K562 (cell line): Measurements from ENCODE around the gene CTSK. TPM values are rescaled to one million over a fixed set of nuclear protein-coding genes. Genes with fewer than 3 reads are reported as not detected.

Experiments
- CBX2 ChIP-seq: fragments of 200-600 bp; sonication (generic); IDR thresholded peaks from one replicate; pipeline ENCODE4 v1.6.1; 2012; ENCODE audit warnings: mild to moderate bottlenecking, low read length, inconsistent platforms; ENCODE audit not compliant: insufficient read depth, poor library complexity, severe bottlenecking
- CC2D1A ChIP-seq: fragments of 450-650 bp; IDR thresholded peaks from 2 replicates; pipeline ENCODE4 v1.6.1; 2017; ENCODE audit warnings: mild to moderate bottlenecking
- GATAD2B ChIP-seq: fragments of 450-650 bp; IDR thresholded peaks from 2 replicates; pipeline ENCODE4 v1.6.1; 2017; ENCODE audit warnings: mild to moderate bottlenecking, borderline replicate concordance
- HDGF ChIP-seq: fragments of 450-650 bp; IDR thresholded peaks from 2 replicates; pipeline ENCODE4 v1.6.1; 2016
- MECOM ChIP-seq: fragments of 250-450 bp; sonication (Bioruptor Pico); IDR thresholded peaks from 2 replicates; pipeline ENCODE4 v1.8.0; 2022; ENCODE audit warnings: inconsistent platforms
- MYBL2 ChIP-seq, 2 experiments: fragments of 450-650 bp in 1 of 2; sonication (generic) in 1 of 2; formaldehyde crosslinking in 1 of 2; IDR thresholded peaks; 2 replicates each; pipeline versions ENCODE4 v1.6.1 to v1.8.1; 2017 to 2022; ENCODE audit warnings: borderline replicate concordance in 1 of 2, inconsistent platforms in 1 of 2, low read depth in 1 of 2, mild to moderate bottlenecking in 1 of 2, missing genetic modification reagents in 1 of 2, moderate library complexity in 1 of 2
- RB1 ChIP-seq: fragments of 450-650 bp; IDR thresholded peaks from 2 replicates; pipeline ENCODE4 v1.6.1; 2017; ENCODE audit warnings: low read depth, mild to moderate bottlenecking
- SMARCA5 ChIP-seq: fragments of 450-650 bp; IDR thresholded peaks from 2 replicates; pipeline ENCODE4 v1.6.1; 2016
- XRCC4 ChIP-seq: IDR thresholded peaks from one replicate; pipeline ENCODE4 v1.6.1; 2011; ENCODE audit not compliant: insufficient read depth, insufficient read length; ENCODE audit errors: extremely low read depth
- polyA plus RNA-seq, 8 experiments: library from polyadenylated mRNA; depleted of rRNA in 4 of 8; stranded (reverse) in 5 of 8; unstranded in 3 of 8; fragments of >200 nt; fragmentation: Nextera tagmentation in 2 of 8; fragmentation: Illumina TruSeq in 1 of 8; extraction: Ambion mirVana in 2 of 8; extraction: Trizol in 1 of 8; gene quantifications; 2 replicates each; pipeline versions ENCODE4 v1.2.1 to v1.2.3, GENCODE V29; 2011 to 2014; ENCODE audit warnings: inconsistent platforms in 1 of 8, missing spikeins in 1 of 8
- total RNA-seq, 7 experiments: library from RNA; depleted of rRNA in 6 of 7; stranded (reverse); fragments of >200 nt in 6 of 7; fragmentation: Illumina TruSeq in 2 of 7; extraction: Trizol in 2 of 7; gene quantifications; 2 replicates each; pipeline versions ENCODE4 v1.2.1 to v1.2.3, GENCODE V29; 2011 to 2021; ENCODE audit warnings: low replicate concordance in 1 of 7
- TF ChIP-seq, protein P1 (sequence below): fragments of 200-400 bp; formaldehyde crosslinking; IDR thresholded peaks from 2 replicates; pipeline ENCODE4 v1.6.1; 2017; ENCODE audit warnings: mild to moderate bottlenecking, low read depth, low read length, moderate library complexity
- TF ChIP-seq, protein P2 (sequence below): fragments of 250-450 bp; sonication (Bioruptor Pico); IDR thresholded peaks from 2 replicates; pipeline ENCODE4 v1.9.0; 2021; ENCODE audit warnings: mild to moderate bottlenecking
- TF ChIP-seq, protein P3 (sequence below), 2 experiments: fragments of 150-350 bp in 1 of 2; IDR thresholded peaks; 2 replicates each; pipeline ENCODE4 v1.6.1; 2012 to 2016; ENCODE audit warnings: low read depth in 2 of 2, low read length in 2 of 2, mild to moderate bottlenecking in 1 of 2, moderate library complexity in 1 of 2
- TF ChIP-seq, protein P4 (sequence below): sonication (generic); formaldehyde crosslinking; IDR thresholded peaks from 2 replicates; pipeline ENCODE4 v1.8.0; 2022; ENCODE audit warnings: mild to moderate bottlenecking, low read depth, missing genetic modification reagents
- TF ChIP-seq, protein P5 (sequence below): sonication (generic); formaldehyde crosslinking; IDR thresholded peaks from 2 replicates; pipeline ENCODE4 v1.8.1; 2023; ENCODE audit warnings: missing genetic modification reagents, mild to moderate bottlenecking, borderline replicate concordance

Gene CTSK
- total and polyA plus RNA-seq, 9 of the 15 experiments (the other 6 are each of a cell fraction or from before 2014, with no cell fraction given): 0.84 to 2.5 (median 1.3) TPM

DNA sequence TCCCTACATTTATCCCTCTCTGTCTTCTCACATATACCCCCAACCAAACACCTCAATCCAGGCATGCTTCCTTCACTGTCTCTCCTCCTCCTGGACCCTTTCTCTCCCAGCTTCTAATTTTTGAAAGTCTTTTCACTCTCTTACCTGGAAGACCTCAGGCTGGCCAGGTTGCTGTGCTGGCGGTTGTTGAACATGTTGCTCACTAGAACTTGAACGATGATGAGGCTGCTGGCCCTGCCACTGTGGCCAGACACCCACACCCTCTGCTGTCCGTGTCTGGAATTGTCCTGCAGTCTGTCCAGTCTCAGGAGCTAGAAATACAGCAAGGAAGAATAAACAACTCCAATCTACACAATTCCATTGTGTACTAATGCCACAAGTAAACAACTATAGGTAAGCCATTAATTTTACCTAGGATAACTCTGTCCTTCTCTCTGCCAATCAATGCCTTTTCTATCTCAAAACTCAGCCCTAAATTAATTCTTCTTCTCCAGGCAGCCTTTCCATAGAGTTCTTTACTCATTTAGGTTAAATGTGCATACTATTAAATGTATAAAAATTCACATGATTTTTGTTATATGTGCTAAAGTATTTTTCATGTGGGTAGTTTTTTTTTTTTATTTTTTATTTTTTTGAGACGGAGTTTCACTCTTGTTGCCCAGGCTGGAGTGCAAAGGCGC, 5.1 kb upstream of the CTSK start (continued):
- TF ChIP-seq MYBL2 (IDR thresholded peaks at IDR 0.05; ENCODE audit: low read depth) (no peak), MYBL2 (CRISPR knock-in tag; IDR thresholded peaks at IDR 0.05; ENCODE audit: borderline replicate concordance) (no peak), RB1 (no peak; the same call in 1 of the 2 replicates), GATAD2B (no peak), CC2D1A (peak; percentile 63; the same call in 1 of the 2 replicates), SMARCA5 (no peak), HDGF (0 out of 2 replicates have a peak, but pooled peaks have one; percentile 51), CBX2 (no peak), MECOM (no peak), XRCC4 (no peak)
- TF ChIP-seq, protein P1, sequence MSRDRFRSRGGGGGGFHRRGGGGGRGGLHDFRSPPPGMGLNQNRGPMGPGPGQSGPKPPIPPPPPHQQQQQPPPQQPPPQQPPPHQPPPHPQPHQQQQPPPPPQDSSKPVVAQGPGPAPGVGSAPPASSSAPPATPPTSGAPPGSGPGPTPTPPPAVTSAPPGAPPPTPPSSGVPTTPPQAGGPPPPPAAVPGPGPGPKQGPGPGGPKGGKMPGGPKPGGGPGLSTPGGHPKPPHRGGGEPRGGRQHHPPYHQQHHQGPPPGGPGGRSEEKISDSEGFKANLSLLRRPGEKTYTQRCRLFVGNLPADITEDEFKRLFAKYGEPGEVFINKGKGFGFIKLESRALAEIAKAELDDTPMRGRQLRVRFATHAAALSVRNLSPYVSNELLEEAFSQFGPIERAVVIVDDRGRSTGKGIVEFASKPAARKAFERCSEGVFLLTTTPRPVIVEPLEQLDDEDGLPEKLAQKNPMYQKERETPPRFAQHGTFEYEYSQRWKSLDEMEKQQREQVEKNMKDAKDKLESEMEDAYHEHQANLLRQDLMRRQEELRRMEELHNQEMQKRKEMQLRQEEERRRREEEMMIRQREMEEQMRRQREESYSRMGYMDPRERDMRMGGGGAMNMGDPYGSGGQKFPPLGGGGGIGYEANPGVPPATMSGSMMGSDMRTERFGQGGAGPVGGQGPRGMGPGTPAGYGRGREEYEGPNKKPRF: no peak
- TF ChIP-seq, protein P2, sequence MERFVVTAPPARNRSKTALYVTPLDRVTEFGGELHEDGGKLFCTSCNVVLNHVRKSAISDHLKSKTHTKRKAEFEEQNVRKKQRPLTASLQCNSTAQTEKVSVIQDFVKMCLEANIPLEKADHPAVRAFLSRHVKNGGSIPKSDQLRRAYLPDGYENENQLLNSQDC (CRISPR knock-in tag): no peak
- TF ChIP-seq, protein P3, sequence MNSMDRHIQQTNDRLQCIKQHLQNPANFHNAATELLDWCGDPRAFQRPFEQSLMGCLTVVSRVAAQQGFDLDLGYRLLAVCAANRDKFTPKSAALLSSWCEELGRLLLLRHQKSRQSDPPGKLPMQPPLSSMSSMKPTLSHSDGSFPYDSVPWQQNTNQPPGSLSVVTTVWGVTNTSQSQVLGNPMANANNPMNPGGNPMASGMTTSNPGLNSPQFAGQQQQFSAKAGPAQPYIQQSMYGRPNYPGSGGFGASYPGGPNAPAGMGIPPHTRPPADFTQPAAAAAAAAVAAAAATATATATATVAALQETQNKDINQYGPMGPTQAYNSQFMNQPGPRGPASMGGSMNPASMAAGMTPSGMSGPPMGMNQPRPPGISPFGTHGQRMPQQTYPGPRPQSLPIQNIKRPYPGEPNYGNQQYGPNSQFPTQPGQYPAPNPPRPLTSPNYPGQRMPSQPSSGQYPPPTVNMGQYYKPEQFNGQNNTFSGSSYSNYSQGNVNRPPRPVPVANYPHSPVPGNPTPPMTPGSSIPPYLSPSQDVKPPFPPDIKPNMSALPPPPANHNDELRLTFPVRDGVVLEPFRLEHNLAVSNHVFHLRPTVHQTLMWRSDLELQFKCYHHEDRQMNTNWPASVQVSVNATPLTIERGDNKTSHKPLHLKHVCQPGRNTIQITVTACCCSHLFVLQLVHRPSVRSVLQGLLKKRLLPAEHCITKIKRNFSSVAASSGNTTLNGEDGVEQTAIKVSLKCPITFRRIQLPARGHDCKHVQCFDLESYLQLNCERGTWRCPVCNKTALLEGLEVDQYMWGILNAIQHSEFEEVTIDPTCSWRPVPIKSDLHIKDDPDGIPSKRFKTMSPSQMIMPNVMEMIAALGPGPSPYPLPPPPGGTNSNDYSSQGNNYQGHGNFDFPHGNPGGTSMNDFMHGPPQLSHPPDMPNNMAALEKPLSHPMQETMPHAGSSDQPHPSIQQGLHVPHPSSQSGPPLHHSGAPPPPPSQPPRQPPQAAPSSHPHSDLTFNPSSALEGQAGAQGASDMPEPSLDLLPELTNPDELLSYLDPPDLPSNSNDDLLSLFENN (IDR thresholded peaks at IDR 0.05; ENCODE audit: low read depth in 2 of 2, low read length in 2 of 2): no peak
- TF ChIP-seq, protein P4, sequence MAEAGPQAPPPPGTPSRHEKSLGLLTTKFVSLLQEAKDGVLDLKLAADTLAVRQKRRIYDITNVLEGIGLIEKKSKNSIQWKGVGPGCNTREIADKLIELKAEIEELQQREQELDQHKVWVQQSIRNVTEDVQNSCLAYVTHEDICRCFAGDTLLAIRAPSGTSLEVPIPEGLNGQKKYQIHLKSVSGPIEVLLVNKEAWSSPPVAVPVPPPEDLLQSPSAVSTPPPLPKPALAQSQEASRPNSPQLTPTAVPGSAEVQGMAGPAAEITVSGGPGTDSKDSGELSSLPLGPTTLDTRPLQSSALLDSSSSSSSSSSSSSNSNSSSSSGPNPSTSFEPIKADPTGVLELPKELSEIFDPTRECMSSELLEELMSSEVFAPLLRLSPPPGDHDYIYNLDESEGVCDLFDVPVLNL: no peak
- TF ChIP-seq, protein P5, sequence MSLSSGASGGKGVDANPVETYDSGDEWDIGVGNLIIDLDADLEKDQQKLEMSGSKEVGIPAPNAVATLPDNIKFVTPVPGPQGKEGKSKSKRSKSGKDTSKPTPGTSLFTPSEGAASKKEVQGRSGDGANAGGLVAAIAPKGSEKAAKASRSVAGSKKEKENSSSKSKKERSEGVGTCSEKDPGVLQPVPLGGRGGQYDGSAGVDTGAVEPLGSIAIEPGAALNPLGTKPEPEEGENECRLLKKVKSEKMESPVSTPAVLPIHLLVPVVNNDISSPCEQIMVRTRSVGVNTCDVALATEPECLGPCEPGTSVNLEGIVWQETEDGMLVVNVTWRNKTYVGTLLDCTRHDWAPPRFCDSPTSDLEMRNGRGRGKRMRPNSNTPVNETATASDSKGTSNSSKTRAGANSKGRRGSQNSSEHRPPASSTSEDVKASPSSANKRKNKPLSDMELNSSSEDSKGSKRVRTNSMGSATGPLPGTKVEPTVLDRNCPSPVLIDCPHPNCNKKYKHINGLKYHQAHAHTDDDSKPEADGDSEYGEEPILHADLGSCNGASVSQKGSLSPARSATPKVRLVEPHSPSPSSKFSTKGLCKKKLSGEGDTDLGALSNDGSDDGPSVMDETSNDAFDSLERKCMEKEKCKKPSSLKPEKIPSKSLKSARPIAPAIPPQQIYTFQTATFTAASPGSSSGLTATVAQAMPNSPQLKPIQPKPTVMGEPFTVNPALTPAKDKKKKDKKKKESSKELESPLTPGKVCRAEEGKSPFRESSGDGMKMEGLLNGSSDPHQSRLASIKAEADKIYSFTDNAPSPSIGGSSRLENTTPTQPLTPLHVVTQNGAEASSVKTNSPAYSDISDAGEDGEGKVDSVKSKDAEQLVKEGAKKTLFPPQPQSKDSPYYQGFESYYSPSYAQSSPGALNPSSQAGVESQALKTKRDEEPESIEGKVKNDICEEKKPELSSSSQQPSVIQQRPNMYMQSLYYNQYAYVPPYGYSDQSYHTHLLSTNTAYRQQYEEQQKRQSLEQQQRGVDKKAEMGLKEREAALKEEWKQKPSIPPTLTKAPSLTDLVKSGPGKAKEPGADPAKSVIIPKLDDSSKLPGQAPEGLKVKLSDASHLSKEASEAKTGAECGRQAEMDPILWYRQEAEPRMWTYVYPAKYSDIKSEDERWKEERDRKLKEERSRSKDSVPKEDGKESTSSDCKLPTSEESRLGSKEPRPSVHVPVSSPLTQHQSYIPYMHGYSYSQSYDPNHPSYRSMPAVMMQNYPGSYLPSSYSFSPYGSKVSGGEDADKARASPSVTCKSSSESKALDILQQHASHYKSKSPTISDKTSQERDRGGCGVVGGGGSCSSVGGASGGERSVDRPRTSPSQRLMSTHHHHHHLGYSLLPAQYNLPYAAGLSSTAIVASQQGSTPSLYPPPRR (CRISPR knock-in tag): no peak
